CD14-positive monocyte (primary cell): ENCODE measurements around the gene MYH10. TPM values are rescaled to one million over a fixed set of nuclear protein-coding genes. Genes with fewer than 3 reads are reported as not detected.
A peak's percentile ranks its signal among the peaks of the same experiment; 100 is the strongest.

Experiments used
- DNase-seq, 3 donors: peaks; one replicate each; pipeline ENCODE4 v3.0.0-alpha.2; 2011 to 2022
- H2AFZ ChIP-seq: 2 replicates; pipeline ENCODE4 v1.6.0; 2012; ENCODE audit warnings: mild to moderate bottlenecking, low read depth, low read length, inconsistent platforms; ENCODE audit not compliant: insufficient read depth, poor library complexity, severe bottlenecking
- H3K27ac ChIP-seq, 2 donors: 1 replicate in 1 of 2; 2 replicates in 1 of 2; pipeline ENCODE4 v1.5.1; 2012 to 2013; ENCODE audit warnings: low read length in 2 of 2, control low read depth in 1 of 2, inconsistent platforms in 1 of 2, low read depth in 1 of 2, mild to moderate bottlenecking in 1 of 2
- H3K27me3 ChIP-seq, 2 donors: one replicate each; pipeline versions ENCODE4 v1.6.0 to v1.6.1; 2011 to 2013; ENCODE audit warnings: low read length in 2 of 2; ENCODE audit not compliant: control insufficient read depth in 2 of 2, insufficient read depth in 2 of 2
- H3K36me3 ChIP-seq, 2 donors: replicated peaks in 1 of 2; 1 replicate in 1 of 2; 2 replicates in 1 of 2; pipeline versions ENCODE4 v1.5.1 to v1.6.1; 2012 to 2013; ENCODE audit warnings: low read length in 2 of 2, control low read depth in 1 of 2, inconsistent platforms in 1 of 2, mild to moderate bottlenecking in 1 of 2; ENCODE audit not compliant: insufficient read depth in 2 of 2, control insufficient read depth in 1 of 2
- H3K4me1 ChIP-seq, 2 donors: 1 replicate in 1 of 2; 2 replicates in 1 of 2; pipeline versions ENCODE4 v1.5.1 to v1.6.1; 2012 to 2013; ENCODE audit warnings: low read length in 2 of 2, control low read depth in 1 of 2, inconsistent platforms in 1 of 2, mild to moderate bottlenecking in 1 of 2, moderate library complexity in 1 of 2; ENCODE audit not compliant: insufficient read depth in 2 of 2, control insufficient read depth in 1 of 2
- H3K4me2 ChIP-seq: replicated peaks from 2 replicates; pipeline ENCODE3; 2012; ENCODE audit warnings: low read length, moderate library complexity, mild to moderate bottlenecking; ENCODE audit not compliant: poor library complexity, severe bottlenecking; ENCODE audit errors: extremely low read depth
- H3K4me3 ChIP-seq, 3 experiments: fragments of 200-600 bp in 1 of 3; sonication (generic) in 1 of 3; replicated peaks in 1 of 3; 1 replicate in 2 of 3; 2 replicates in 1 of 3; pipeline ENCODE4 v1.5.1; 2011 to 2013; ENCODE audit warnings: low read length in 3 of 3, mild to moderate bottlenecking in 3 of 3, control low read depth in 2 of 3, low read depth in 2 of 3, inconsistent platforms in 1 of 3, moderate library complexity in 1 of 3
- H3K79me2 ChIP-seq: 2 replicates; pipeline ENCODE4 v1.6.0; 2012; ENCODE audit warnings: mild to moderate bottlenecking, control low read depth, inconsistent platforms, low read length, moderate library complexity; ENCODE audit not compliant: insufficient read depth
- H3K9ac ChIP-seq: 2 replicates; pipeline ENCODE4 v1.6.0; 2017; ENCODE audit warnings: low read length, mild to moderate bottlenecking; ENCODE audit not compliant: insufficient read depth, poor library complexity, severe bottlenecking
- H3K9me3 ChIP-seq, 2 donors: replicated peaks in 1 of 2; 1 replicate in 1 of 2; 2 replicates in 1 of 2; pipeline versions ENCODE4 v1.5.1 to v1.6.1; 2012 to 2013; ENCODE audit warnings: low read length in 2 of 2, control low read depth in 1 of 2; ENCODE audit not compliant: control insufficient read depth in 1 of 2, insufficient read depth in 1 of 2
- H4K20me1 ChIP-seq: 2 replicates; pipeline ENCODE4 v1.6.0; 2012; ENCODE audit warnings: mild to moderate bottlenecking, low read length, control low read depth, moderate library complexity; ENCODE audit not compliant: insufficient read depth
- H3K27ac Mint-ChIP-seq, 7 donors: one replicate each; pipeline ENCODE4 v1.8.0; 2020; ENCODE audit warnings: mild to moderate bottlenecking in 7 of 7, mixed read lengths in 7 of 7, moderate library complexity in 6 of 7, inconsistent platforms in 2 of 7
- H3K27me3 Mint-ChIP-seq, 3 donors: one replicate each; pipeline ENCODE4 v1.8.0; 2021 to 2022; ENCODE audit warnings: low read depth in 3 of 3, mild to moderate bottlenecking in 3 of 3, mixed read lengths in 3 of 3, moderate library complexity in 3 of 3, inconsistent platforms in 1 of 3
- H3K36me3 Mint-ChIP-seq, 2 donors: one replicate each; pipeline ENCODE4 v1.8.0; 2020; ENCODE audit warnings: mixed read lengths in 2 of 2, inconsistent platforms in 1 of 2, mild to moderate bottlenecking in 1 of 2
- H3K4me1 Mint-ChIP-seq: one replicate; pipeline ENCODE4 v1.8.0; 2020; ENCODE audit warnings: mild to moderate bottlenecking, mixed read lengths
- H3K4me3 Mint-ChIP-seq, 2 donors: one replicate each; pipeline ENCODE4 v1.8.0; 2020; ENCODE audit warnings: mild to moderate bottlenecking in 2 of 2, mixed read lengths in 2 of 2, moderate library complexity in 1 of 2
- H3K9me3 Mint-ChIP-seq, 7 donors: one replicate each; pipeline ENCODE4 v1.8.0; 2020 to 2022; ENCODE audit warnings: mixed read lengths in 7 of 7, mild to moderate bottlenecking in 6 of 7, moderate library complexity in 6 of 7, inconsistent platforms in 2 of 7
- CTCF ChIP-seq: fragments of 200-600 bp; IDR thresholded peaks from one replicate; pipeline ENCODE4 v1.8.0; 2022; ENCODE audit warnings: antibody characterized with exemption, mild to moderate bottlenecking
- WGBS: methylation state at CpG from one replicate; pipeline ENCODE4 v1.1.5; 2013; ENCODE audit warnings: missing lambda C conversion rate; ENCODE audit not compliant: insufficient coverage; 5-methylcytosine and 5-hydroxymethylcytosine counted together
- intact Hi-C, 2 donors: fragments of 100-400 bp; cut with micrococcal nuclease; formaldehyde crosslinking; loops; one replicate each; pipeline versions ENCODE4 v1.15.0 to v1.15.1; 2023
- polyA plus RNA-seq, 3 donors: library from polyadenylated mRNA; depleted of rRNA in 1 of 3; unstranded in 2 of 3; stranded (reverse) in 1 of 3; fragments of 300-500 nt in 2 of 3; fragments of >200 nt in 1 of 3; fragmentation: Illumina TruSeq in 2 of 3; gene quantifications; 1 replicate in 2 of 3; 2 replicates in 1 of 3; pipeline ENCODE4 v1.2.3, GENCODE V29; 2012 to 2021

Gene MYH10
- polyA plus RNA-seq, 3 donors: 0.42 to 0.65 TPM; not detected in 1

GRCh38 chr17:8518326-8518725 is 112.2 kb downstream of the MYH10 start:
- H3K27ac Mint-ChIP-seq: no peak overlapping the region
- Histone ChIP-seq H3K27me3 (no peaks in the 10 kb centered on the region), H2AFZ (no peak overlapping the region), H3K9me3 (no peaks in the 10 kb centered on the region), H3K4me1 (no peaks in the 10 kb centered on the region), H3K27ac (no peak overlapping the region), H3K79me2 (no peaks in the 10 kb centered on the region), H3K4me3 (no peak overlapping the region), H3K36me3 (no peaks in the 10 kb centered on the region), H4K20me1 (no peaks in the 10 kb centered on the region), H3K9ac (no peak overlapping the region), H3K4me2 (no peak overlapping the region)
- no peaks in the 10 kb centered on the region for H3K9me3 Mint-ChIP-seq
- no peaks in the 10 kb centered on the region for H3K36me3 Mint-ChIP-seq
- no peaks in the 10 kb centered on the region for H3K4me1 Mint-ChIP-seq
- intact Hi-C loops: no loop called here
- H3K4me3 Mint-ChIP-seq: no peak overlapping the region
- TF ChIP-seq CTCF: no peak
- H3K27me3 Mint-ChIP-seq: no peaks in the 10 kb centered on the region
- WGBS: 80% methylated on average over 1 of the region's 6 CpGs
- no peak for DNase-seq

DNA sequence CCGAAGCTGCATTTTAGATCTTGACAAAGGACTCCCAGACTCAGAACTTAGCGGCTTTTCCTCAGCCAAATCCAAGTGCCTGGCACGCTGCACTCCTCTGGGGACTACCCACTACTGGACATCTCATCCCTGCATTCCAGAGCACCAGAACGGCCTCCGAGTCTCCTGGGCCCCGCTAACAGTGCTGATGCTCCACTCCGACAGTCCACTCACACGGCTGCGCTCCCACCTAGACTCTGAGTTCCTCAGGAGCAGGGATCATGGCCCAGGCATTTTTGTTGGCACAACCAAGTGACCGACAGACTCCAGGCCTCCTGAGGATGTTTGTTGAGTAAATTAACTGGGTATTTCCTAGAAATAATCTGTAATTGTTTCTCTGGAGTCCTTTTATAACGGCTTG is 115.7 kb downstream of the MYH10 start:
- no peak overlapping the region for H3K9ac ChIP-seq
- H3K79me2 ChIP-seq: no peaks in the 10 kb centered on the region
- H4K20me1 ChIP-seq: no peaks in the 10 kb centered on the region
- Mint-ChIP-seq H3K36me3 (no peaks in the 10 kb centered on the region), H3K4me1 (no peaks in the 10 kb centered on the region), H3K4me3 (no peak overlapping the region), H3K27ac (peak overlapping the region in 1 of 7 donors; percentile 4), H3K27me3 (no peaks in the 10 kb centered on the region), H3K9me3 (peaks cover 0 to under 1% (median 0%) of the 10 kb centered on the region in 7 donors)
- no peaks in the 10 kb centered on the region for H3K9me3 ChIP-seq
- no peaks in the 10 kb centered on the region for H3K4me1 ChIP-seq
- no peak for DNase-seq
- no peak overlapping the region for H2AFZ ChIP-seq
- H3K4me3 ChIP-seq: no peak overlapping the region
- no peaks in the 10 kb centered on the region for H3K36me3 ChIP-seq
- intact Hi-C loops: no loop called here
- no peak for TF ChIP-seq CTCF
- H3K27ac ChIP-seq: no peak overlapping the region
- WGBS: 97% methylated on average over 10 of the region's 11 CpGs
- no peak overlapping the region for H3K4me2 ChIP-seq
- H3K27me3 ChIP-seq: no peaks in the 10 kb centered on the region
